GM13977 (cell line): ENCODE results near the gene LYSET.
A peak's percentile ranks its signal among the peaks of the same experiment; 100 is the strongest.
"Not testable (repeated sequence)": the region's sequence is repeated elsewhere in the genome, so short reads cannot be mapped to it uniquely, and the experiment has no call there.

Source experiments
- DNase-seq: peaks from one replicate; pipeline ENCODE4 v3.0.0; 2012; ENCODE audit warnings: low spot score
- in situ Hi-C: fragments of 300-500 bp; cut with MboI; formaldehyde crosslinking; loops from one replicate; pipeline ENCODE4 v1.12.0; 2022; ENCODE audit warnings: low sequenced_read_pairs, low pct_unique_long_range_greater_than_20kb, mixed read lengths, inconsistent platforms; ENCODE audit not compliant: unreplicated experiment
- TF ChIP-seq, protein P1 (sequence below): IDR thresholded peaks from 2 replicates; pipeline ENCODE4 v1.5.1; 2012; ENCODE audit warnings: mild to moderate bottlenecking, control low read depth; ENCODE audit not compliant: insufficient read depth; ENCODE audit errors: extremely low read depth, missing control alignments

Gene LYSET

DNA sequence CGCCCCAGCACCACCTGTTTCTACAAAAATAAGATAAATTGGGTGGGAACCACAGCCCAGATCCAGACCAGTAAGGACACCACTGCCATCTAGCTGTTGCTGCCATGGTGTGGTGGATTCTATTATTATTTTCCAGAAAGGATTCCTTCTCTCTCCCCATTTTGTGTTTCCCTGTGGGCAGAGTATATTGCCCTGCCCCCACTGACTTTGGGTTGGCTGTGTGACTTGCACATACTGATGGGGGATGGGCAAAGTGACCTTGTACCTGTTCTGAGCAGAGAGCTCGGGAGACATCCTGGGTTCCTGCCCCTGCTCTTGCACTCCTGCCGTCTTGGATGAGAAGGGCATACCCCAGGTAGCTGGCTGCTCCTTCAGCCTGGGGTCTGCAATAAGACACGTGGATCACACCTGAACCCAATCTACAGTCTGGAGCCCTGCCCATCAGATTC is 24.7 kb upstream of the LYSET start:
- TF ChIP-seq, protein P1, sequence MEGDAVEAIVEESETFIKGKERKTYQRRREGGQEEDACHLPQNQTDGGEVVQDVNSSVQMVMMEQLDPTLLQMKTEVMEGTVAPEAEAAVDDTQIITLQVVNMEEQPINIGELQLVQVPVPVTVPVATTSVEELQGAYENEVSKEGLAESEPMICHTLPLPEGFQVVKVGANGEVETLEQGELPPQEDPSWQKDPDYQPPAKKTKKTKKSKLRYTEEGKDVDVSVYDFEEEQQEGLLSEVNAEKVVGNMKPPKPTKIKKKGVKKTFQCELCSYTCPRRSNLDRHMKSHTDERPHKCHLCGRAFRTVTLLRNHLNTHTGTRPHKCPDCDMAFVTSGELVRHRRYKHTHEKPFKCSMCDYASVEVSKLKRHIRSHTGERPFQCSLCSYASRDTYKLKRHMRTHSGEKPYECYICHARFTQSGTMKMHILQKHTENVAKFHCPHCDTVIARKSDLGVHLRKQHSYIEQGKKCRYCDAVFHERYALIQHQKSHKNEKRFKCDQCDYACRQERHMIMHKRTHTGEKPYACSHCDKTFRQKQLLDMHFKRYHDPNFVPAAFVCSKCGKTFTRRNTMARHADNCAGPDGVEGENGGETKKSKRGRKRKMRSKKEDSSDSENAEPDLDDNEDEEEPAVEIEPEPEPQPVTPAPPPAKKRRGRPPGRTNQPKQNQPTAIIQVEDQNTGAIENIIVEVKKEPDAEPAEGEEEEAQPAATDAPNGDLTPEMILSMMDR = peak; percentile 44
- in situ Hi-C loops = no loop called here
- no peak for DNase-seq

DNA sequence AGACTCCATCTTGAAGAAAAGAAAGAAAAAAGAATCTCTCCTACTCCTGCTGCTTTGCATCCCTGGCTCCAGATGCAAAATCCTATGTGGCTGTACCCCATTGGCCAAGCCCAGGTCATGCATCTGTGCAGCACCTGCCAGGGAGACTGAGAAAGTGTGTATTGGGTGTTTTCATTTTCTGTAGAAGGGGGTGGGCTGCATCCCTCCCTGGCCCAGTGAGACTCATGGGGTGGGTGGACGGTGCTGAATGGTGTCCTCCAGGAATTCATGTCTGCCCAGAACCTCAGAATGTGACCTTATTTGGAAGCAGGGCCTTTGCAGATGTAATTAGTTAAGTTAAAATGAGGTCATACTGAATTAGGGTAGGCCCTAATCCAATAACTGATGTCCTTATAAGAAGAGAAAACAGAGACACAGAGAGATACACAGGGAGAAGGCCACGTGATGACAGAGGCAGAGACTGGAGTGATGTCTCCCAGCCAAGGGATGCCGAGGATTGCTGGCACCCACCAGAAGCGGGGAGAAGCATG is 23.6 kb upstream of the LYSET start:
- in situ Hi-C loops = no loop called here
- TF ChIP-seq, protein P1 = no peak
- no peak for DNase-seq

DNA sequence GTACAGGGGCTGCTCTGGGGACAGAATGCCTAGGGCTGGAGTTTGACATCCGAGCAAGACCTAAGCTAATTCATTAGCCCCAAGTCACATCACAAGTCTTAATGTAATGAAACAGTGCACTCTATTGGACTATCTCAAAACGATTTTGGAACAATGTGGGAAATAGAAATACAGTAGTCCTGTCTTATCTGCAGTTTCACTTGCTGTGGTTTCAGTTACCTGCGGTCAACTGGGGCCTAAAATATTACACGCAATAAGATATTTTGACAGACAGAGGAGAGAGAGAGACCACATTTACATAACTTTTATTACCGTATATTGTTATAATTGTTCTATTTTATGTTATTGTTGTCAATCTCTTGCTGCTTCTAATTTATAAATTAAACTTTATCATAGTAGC is 21.6 kb upstream of the LYSET start:
- DNase-seq = no peak
- TF ChIP-seq, protein P1 = no peak

DNA sequence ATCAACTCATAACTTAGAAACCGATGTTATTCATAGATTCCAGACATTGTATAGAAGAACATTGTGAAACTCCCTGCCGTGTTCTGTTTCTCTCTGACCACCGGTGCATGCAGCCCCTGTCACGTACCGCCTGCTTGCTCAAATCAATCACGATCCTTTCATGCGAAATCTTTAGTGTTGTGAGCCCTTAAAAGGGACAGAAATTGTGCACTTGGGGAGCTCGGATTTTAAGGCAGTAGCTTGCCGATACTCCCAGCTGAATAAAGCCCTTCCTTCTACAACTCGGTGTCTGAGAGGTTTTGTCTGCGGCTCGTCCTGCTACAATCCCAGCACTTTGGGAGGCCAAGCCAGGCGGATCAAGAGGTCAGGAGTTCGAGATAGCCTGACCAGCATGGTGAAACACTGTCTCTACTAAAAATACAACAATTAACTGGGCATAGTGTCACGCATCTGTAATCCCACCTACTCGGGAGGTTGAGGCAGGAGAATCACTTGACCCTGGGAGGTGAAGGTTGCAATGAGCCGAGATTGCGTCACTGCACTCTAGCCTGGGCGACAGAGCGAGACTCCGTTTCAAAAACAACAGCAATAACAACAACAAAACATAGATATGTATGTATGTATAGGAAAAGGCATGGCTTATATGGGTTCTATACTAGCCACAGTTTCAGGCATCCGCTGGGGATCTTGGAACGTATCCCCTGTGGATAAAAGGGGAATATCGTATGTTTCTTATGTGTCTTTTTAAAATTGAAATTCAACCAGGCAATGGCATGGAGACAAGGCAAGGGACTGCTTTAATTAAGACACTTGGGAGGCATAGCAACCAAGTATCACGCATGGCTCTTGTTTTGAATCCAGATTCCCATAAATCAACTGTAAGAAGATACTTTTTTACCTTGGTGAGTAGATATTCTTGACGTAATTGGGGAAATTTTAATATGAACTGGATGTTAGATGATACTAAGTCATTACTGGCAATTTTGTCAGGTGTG is 19.5 kb upstream of the LYSET start:
- in situ Hi-C loops, DNase-seq: not testable (repeated sequence)

More for the DNA sequence above, 21.6 kb upstream of the LYSET start:
- in situ Hi-C loops = no loop called here

DNA sequence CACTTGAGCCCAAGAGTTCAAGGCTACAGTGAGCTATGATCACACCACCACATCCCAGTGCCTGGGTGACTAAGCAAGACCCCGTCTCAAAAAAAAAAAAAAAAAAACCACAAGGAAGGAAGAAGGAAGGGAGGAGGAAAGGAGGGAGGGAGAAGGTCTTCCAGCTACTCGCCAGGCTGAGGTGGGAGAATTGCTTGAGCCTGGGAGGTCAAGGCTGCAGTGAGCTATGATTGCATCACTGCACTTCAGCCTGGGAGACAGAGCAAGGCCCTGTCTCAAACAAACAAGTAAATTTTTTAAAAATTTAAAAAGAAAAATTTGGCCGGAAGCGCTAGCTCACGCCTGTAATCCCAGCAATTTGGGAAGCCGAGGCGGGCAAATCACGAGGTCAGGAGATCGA is 16.5 kb upstream of the LYSET start:
- in situ Hi-C loops, DNase-seq: not testable (repeated sequence)

DNA sequence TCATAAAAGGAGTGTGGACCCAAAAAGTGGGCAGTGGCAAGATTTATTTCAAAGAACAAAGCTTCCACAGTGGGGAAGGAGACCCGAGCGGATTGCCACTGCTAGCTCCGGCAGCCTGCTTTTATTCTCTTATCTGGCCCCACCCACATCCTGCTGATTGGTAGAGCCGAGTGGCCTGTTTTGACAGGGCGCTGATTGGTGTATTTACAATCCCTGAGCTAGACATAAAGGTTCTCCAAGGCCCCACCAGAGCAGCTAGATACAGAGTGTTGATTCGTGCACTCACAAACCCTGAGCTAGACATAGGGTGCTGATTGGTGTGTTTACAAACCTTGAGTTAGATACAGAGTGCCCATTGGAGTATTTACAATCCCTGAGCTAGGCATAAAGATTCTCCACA is 15.5 kb upstream of the LYSET start:
- not testable (repeated sequence) for DNase-seq

DNA sequence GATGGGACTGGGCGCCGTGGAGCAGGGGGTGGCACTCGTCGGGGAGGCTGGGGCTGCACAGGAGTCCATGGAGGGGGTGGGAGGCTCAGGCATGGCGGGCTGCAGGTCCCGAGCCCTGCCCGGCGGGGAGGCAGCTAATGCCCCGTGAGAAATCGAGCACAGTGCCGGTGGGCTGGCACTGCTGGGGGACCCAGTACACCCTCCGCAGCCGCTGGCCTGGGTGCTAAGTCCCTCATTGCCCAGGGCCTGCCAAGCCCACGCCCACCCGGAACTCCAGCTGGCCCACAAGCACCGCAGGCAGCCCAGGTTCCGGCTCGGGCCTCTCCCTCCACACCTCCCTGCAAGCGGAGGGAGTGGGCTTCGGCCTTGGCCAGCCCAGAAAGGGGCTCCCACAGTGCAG is 15.0 kb upstream of the LYSET start:
- in situ Hi-C loops, DNase-seq: not testable (repeated sequence)

More for the DNA sequence above, 15.5 kb upstream of the LYSET start:
- in situ Hi-C loops = not testable (repeated sequence)

DNA sequence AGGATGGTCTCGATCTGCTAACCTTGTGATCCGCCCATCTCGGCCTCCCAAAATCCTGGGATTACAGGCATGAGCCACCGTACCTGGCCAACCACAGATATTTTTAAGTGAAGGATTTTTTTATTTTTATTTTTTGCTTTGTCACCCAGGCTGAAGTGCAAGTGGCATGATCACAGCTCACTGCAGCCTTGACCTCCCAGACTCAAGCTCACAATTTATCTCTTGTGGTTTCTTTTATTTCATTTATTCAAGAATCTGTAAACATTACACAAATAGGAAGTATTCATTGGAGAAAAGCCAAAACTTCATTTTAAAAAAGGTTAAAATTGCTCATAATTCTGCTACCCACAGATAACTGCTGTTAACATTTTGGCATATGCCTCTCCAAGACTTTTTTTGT is 13.7 kb upstream of the LYSET start:
- in situ Hi-C loops = no loop called here
- TF ChIP-seq, protein P1 = no peak
- DNase-seq = no peak
